GM18951 (cell line): Measurements from ENCODE around the gene GRIK2.

Source experiments
- POLR2A ChIP-seq: IDR thresholded peaks from 4 replicates; pipeline ENCODE4 v1.6.1; 2011; ENCODE audit warnings: mild to moderate bottlenecking; ENCODE audit not compliant: insufficient read length, insufficient read depth; ENCODE audit errors: extremely low read depth
- in situ Hi-C: fragments of 300-500 bp; cut with MboI; formaldehyde crosslinking; loops from one replicate; pipeline ENCODE4 v1.12.0; 2022; ENCODE audit warnings: low sequenced_read_pairs, mixed read lengths, inconsistent platforms; ENCODE audit not compliant: unreplicated experiment

Gene GRIK2

GRCh38 chr6:101451981-101452380 lies 58.5 kb downstream of the GRIK2 start:
- TF ChIP-seq POLR2A: no peak
- in situ Hi-C loops: no loop called here

DNA sequence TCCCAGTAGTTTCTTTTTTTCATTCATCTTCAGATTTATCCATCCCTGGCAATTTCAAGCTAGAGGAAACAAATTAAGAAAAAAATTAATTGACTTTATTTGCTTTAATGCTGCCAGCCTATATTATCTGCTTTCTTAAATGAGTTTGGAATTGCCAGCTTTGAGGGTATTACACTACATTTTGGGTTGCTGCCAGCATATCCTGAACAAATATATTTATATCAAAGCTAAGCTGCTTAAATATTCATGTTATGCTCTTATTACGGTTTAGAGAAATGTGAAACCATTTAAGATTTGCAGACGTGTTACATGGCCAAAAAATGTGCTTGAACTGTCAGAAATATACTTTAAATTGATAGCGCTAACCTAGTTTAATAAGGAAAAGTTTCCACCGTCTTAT lies 59.7 kb downstream of the GRIK2 start:
- in situ Hi-C loops: no loop called here
- TF ChIP-seq POLR2A: no peak

- in situ Hi-C loops: no loop called here
- TF ChIP-seq POLR2A: no peak
Observed at GRCh38 chr6:101454106-101454676, 60.7 kb downstream of the GRIK2 start.

DNA sequence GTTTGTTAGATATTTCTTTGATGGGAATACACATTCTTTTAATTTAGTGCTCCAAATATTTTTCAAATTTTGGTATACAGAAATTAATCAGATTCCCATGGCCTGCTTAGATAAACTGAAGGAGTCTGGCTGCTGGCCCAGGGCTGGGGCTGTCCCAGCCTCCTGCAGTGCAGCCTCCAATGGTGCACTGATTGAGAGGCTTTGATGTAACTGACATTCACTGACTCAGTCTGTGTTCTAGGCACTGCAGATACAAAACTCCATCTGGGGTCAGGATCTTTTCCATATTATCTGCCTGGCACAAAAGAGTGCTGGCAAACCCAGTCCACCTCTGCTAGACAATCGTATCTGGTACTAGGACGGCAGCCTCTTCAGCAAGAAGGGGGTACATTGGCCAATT lies 64.8 kb downstream of the GRIK2 start:
- in situ Hi-C loops: no loop called here
- TF ChIP-seq POLR2A: no peak

GRCh38 chr6:101458826-101459225 lies 65.3 kb downstream of the GRIK2 start:
- no peak for TF ChIP-seq POLR2A
- in situ Hi-C loops: no loop called here

GRCh38 chr6:101462576-101462975 lies 69.1 kb downstream of the GRIK2 start:
- no peak for TF ChIP-seq POLR2A
- in situ Hi-C loops: no loop called here

DNA sequence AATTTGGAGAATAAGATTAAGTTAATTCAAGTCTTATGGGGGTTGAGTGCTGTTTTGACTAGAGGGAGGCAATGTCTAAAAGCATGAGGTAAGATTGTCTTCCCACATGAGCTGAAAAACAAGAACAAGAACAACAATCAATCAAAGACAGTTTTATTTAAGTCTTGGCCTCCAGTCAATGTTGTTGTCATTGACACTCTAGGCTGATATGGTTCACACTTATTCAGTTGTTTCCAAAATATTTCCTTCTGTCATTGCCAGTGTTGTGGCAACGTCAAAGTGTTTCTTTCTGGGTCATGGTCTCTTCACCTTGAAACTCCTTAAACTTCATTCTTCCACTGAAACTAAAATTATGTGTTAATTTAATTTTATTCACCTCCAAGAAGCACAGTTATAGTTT lies 72.4 kb downstream of the GRIK2 start:
- in situ Hi-C loops: no loop called here

DNA sequence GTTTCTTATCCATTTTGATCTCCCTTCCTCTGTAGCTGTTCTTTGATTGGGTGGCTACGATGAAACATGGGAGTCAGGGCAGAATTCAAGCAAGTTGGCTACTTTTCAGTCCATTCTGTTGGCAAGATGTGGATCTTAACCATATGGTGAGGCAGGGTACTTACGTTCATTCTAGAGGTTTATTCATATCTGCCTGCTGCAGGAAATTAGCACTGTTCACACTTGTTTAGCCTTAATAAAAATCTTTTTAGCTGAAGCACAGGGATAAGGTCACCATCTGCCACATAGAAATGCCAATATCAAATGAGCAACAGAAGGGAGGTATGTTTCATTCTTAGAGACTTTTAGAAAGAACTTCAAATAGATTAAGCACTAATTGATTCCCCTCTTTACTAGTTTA lies 83.9 kb downstream of the GRIK2 start:
- no peak for TF ChIP-seq POLR2A
- in situ Hi-C loops: no loop called here

More for the DNA sequence above, 72.4 kb downstream of the GRIK2 start:
- no peak for TF ChIP-seq POLR2A

GRCh38 chr6:101478891-101479290 lies 85.4 kb downstream of the GRIK2 start:
- in situ Hi-C loops: no loop called here
- no peak for TF ChIP-seq POLR2A

DNA sequence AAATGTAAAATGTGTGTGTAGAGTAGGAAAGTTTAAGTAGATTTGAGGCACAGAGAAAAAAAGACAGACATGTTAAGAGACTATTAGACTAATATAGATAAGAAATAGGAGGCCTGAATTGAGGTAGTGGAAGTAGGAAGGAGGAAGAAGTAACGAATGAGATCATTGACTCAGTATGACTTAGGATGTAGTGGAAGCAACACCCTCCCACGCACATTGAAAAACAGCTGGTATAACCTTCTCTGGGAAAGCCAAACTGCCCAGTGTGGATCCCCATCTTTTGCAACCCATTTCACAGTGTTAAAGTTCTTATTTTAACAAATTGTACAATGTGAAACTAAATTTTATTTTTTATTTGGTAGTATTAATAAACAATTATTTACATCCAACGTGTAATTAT lies 89.1 kb downstream of the GRIK2 start:
- in situ Hi-C loops: no loop called here
- TF ChIP-seq POLR2A: no peak

GRCh38 chr6:101484781-101485180 lies 91.3 kb downstream of the GRIK2 start:
- no peak for TF ChIP-seq POLR2A
- in situ Hi-C loops: no loop called here

DNA sequence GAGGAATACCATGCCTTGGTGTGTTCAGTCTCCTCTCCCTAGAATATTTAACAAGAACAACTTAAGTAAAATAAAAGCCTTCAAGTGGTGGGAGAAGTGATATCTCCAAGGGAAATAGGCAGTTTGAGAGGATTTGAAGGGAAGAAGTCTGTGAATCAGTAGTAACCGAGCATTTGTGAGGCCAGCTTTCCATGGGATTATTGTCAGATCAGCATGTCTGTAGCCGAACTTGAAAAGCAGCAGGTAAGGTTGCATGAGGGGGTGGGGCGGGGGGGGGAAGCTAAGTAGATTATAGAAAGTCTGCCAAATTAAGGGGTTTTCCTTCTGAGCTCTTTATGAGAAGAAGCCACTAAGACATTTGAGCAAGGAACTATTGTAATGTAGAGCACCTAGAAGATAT lies 92.6 kb downstream of the GRIK2 start:
- in situ Hi-C loops: no loop called here

GRCh38 chr6:101486726-101487125 lies 93.2 kb downstream of the GRIK2 start:
- no peak for TF ChIP-seq POLR2A

More for the DNA sequence above, 92.6 kb downstream of the GRIK2 start:
- TF ChIP-seq POLR2A: no peak

DNA sequence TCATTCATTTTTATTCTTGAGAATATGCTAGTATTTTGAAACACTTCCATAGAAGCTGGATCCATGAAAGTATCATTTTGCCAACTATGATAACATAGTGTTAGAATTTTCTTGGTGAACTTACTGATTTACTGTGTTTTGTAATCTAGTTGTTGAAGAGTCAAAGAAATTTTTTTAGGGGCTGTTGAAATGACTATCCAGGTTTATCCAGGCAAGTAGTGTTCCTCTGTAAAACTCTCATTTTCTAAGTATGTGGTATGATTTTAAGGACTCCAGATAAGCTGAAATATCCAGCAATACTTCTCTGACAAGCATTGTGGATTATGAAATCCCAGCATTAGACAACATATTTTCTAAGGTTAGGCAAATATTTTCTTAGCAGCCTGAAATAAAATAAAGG lies 95.9 kb downstream of the GRIK2 start:
- in situ Hi-C loops: no loop called here
- no peak for TF ChIP-seq POLR2A

More at GRCh38 chr6:101486726-101487125, 93.2 kb downstream of the GRIK2 start:
- in situ Hi-C loops: no loop called here

GRCh38 chr6:101490857-101491256 lies 97.3 kb downstream of the GRIK2 start:
- TF ChIP-seq POLR2A: no peak
- in situ Hi-C loops: no loop called here
